Smooth muscle cell (in vitro differentiated cells): ENCODE data around the gene CDK14. TPM values are rescaled to one million over a fixed set of nuclear protein-coding genes. Genes with fewer than 3 reads are reported as not detected.
A peak's percentile ranks its signal among the peaks of the same experiment; 100 is the strongest.

ENCODE experiments used
- DNase-seq: peaks from one replicate; lab custom pipeline; 2025; ENCODE audit not compliant: unreplicated experiment; lab: John Stamatoyannopoulos, UW
- H2AFZ ChIP-seq: fragments of 200-600 bp; sonication (generic); 2 replicates; pipeline ENCODE4 v1.6.0; 2016; ENCODE audit warnings: antibody characterized with exemption, low read depth, mild to moderate bottlenecking
- H3F3A ChIP-seq: fragments of 200-600 bp; sonication (generic); 2 replicates; pipeline ENCODE4 v1.6.0; 2017; ENCODE audit warnings: antibody characterized with exemption, low read depth
- H3K27ac ChIP-seq: fragments of 200-600 bp; sonication (generic); 2 replicates; pipeline ENCODE4 v1.5.1; 2016; ENCODE audit warnings: low read depth, mild to moderate bottlenecking
- H3K27me3 ChIP-seq: fragments of 200-600 bp; sonication (generic); 2 replicates; pipeline ENCODE4 v1.6.1; 2016; ENCODE audit warnings: low read depth, mild to moderate bottlenecking
- H3K36me3 ChIP-seq: fragments of 200-600 bp; sonication (generic); 2 replicates; pipeline ENCODE4 v1.5.1; 2016; ENCODE audit warnings: low read depth
- H3K4me1 ChIP-seq: fragments of 200-600 bp; sonication (generic); 2 replicates; pipeline ENCODE4 v1.5.1; 2016; ENCODE audit warnings: low read depth
- H3K4me2 ChIP-seq: fragments of 200-600 bp; sonication (generic); 2 replicates; pipeline ENCODE4 v1.6.0; 2016; ENCODE audit warnings: mild to moderate bottlenecking
- H3K4me3 ChIP-seq: fragments of 200-600 bp; sonication (generic); 2 replicates; pipeline ENCODE4 v1.5.1; 2016; ENCODE audit warnings: mild to moderate bottlenecking
- H3K79me2 ChIP-seq: fragments of 200-600 bp; sonication (generic); 2 replicates; pipeline ENCODE4 v1.6.0; 2016; ENCODE audit warnings: low read depth, mild to moderate bottlenecking
- H3K9ac ChIP-seq: fragments of 200-600 bp; sonication (generic); 2 replicates; pipeline ENCODE4 v1.6.0; 2016; ENCODE audit warnings: low read depth
- H3K9me3 ChIP-seq: fragments of 200-600 bp; sonication (generic); replicated peaks from 2 replicates; pipeline ENCODE4 v1.5.1; 2016; ENCODE audit warnings: low read depth
- H4K20me1 ChIP-seq: fragments of 200-600 bp; sonication (generic); 2 replicates; pipeline ENCODE4 v1.6.0; 2016; ENCODE audit warnings: low read depth
- CTCF ChIP-seq: fragments of 200-600 bp; sonication (generic); IDR thresholded peaks from 2 replicates; pipeline ENCODE4 v1.5.1; 2017; ENCODE audit warnings: borderline replicate concordance, mild to moderate bottlenecking, antibody characterized with exemption; ENCODE audit not compliant: insufficient read depth, poor library complexity, severe bottlenecking
- WGBS: methylation state at CpG from one replicate; pipeline ENCODE4 v1.1.7; 2016; ENCODE audit warnings: low lambda C conversion rate; 5-methylcytosine and 5-hydroxymethylcytosine counted together
- polyA plus RNA-seq: library from polyadenylated mRNA; unstranded; fragments of >200 nt; fragmentation: Nextera tagmentation; extraction: Ambion mirVana; gene quantifications from 2 replicates; pipeline ENCODE4 v1.2.1, GENCODE V29; 2016
- total RNA-seq: library from RNA; depleted of rRNA; stranded (reverse); fragments of >200 nt; gene quantifications from 2 replicates; pipeline ENCODE4 v1.2.3, GENCODE V29; 2014

The CDK14 gene
- total and polyA plus RNA-seq, 2 experiments from 2014 or later = 4.1 to 5.3 TPM

DNA sequence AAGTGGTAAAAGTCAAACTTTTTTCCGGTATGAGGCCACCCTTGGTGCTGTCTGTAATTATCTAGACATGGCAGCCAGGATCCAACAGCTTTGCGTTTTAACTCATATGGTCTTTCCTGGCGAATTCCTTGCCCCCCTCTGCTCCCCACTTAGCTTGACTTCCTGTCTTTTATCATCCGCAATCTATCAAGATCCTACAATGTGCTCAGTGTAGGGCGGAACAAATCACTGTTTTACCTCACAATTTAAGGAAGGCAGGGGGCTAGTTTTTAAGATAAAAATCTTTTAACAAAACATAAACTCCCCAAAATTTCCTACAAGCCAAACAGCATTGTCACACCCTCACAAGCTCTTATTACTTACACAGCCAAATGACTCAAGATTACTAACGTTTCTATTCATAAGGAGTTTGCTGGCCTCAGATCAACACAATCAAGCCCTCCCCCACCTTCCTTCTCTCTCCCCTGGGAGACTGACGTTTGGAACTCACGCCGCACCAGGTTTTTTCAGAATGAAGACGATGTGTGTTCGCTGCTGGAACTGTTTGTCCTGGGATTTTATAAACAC is 1.3 kb upstream of the CDK14 start:
- Histone ChIP-seq H3K4me3 (peak overlapping the region; percentile 83), H3K79me2 (no peaks in the 10 kb centered on the region), H3K36me3 (no peaks in the 10 kb centered on the region), H3K9me3 (no peaks in the 10 kb centered on the region), H3F3A (peaks cover 4% of the 10 kb centered on the region), H3K9ac (no peak overlapping the region), H3K4me2 (peak overlapping the region; percentile 97), H3K27ac (no peak overlapping the region), H3K4me1 (peaks cover 13% of the 10 kb centered on the region), H3K27me3 (no peaks in the 10 kb centered on the region), H4K20me1 (no peaks in the 10 kb centered on the region), H2AFZ (peak overlapping the region; percentile 83)
- DNase-seq = no peak
- TF ChIP-seq CTCF = no peak
- 33% methylated on average over 11 of the region's 11 CpGs for WGBS

- Histone ChIP-seq H3K79me2 (no peaks in the 10 kb centered on the region), H4K20me1 (no peaks in the 10 kb centered on the region), H3K27ac (no peak overlapping the region), H3K4me2 (peak overlapping the region; percentile 97), H3K4me1 (peaks cover 13% of the 10 kb centered on the region), H3K36me3 (no peaks in the 10 kb centered on the region), H3F3A (peaks cover 4% of the 10 kb centered on the region), H2AFZ (peak overlapping the region; percentile 83), H3K9ac (no peak overlapping the region), H3K27me3 (no peaks in the 10 kb centered on the region), H3K4me3 (peak overlapping the region; percentile 83), H3K9me3 (no peaks in the 10 kb centered on the region)
- 15% methylated on average over 10 of the region's 10 CpGs for WGBS
- no peak for DNase-seq
- no peak for TF ChIP-seq CTCF
Observed at GRCh38 chr7:90595342-90595800, 750 bp upstream of the CDK14 start.

DNA sequence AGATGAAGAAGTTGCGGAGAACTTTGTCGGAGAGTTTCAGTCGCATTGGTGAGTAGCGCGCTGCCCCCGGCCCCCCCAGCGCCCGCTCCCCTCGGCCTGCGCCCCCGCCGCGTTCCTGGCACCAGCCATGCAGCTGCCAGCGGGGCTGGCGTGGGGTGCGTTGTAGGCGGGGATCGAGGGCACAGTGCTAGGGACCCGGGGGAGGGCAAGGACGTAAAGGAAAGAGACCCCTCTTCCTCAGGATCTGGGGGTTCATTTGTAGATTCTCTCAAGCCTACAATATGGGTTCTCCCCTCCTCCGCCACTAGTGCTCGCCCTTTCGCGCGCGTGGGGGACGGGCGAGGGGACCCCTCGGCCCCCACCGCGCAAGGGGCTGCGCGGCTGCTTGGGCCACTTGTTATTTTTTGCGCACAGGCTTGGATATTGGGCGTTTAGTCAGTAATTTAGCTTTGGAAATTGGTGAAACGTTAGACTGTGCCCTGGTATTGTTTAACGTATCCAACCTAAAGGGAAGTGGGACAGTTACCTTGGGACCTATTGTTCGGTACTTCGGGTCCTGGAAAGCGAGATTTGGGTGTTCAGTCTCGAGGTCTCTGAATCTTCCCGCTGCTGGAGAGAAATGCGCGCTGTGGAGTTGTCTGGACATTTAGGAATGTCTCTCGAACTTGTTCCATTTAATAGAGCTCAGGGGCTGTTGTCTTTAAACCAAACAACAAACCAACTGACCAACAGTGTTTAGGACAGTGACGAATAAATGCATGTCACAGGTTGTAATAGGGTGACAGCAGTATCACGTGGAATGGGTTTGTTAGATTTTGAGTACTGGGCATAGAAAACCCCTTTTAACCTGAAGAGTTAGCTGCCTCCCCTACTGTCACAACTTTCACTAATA is 796 bp downstream of the CDK14 start:
- Histone ChIP-seq H3K27me3 (no peaks in the 10 kb centered on the region), H3K4me1 (peaks cover 13% of the 10 kb centered on the region), H3K27ac (no peak overlapping the region), H2AFZ (peak overlapping the region; percentile 97), H4K20me1 (no peaks in the 10 kb centered on the region), H3K4me3 (peak overlapping the region; percentile 83), H3K9me3 (no peaks in the 10 kb centered on the region), H3K36me3 (no peaks in the 10 kb centered on the region), H3K79me2 (peaks cover 4% of the 10 kb centered on the region), H3K9ac (peak overlapping the region; percentile 72), H3K4me2 (peak overlapping the region; percentile 97), H3F3A (peaks cover 4% of the 10 kb centered on the region)
- DNase-seq = no peak
- TF ChIP-seq CTCF = no peak
- under 1% methylated on average over 41 of the region's 47 CpGs for WGBS
